Stimulated activated CD4-positive, alpha-beta T cell treated with anti-CD3 and anti-CD28 coated beads, Interleukin-2, amount 100 ng/mL, for 48 hours (primary cell): ENCODE data around the gene MANEAL.
A peak's percentile ranks its signal among the peaks of the same experiment; 100 is the strongest.
"Not testable (repeated sequence)": the region's sequence is repeated elsewhere in the genome, so short reads cannot be mapped to it uniquely, and the experiment has no call there.

Source experiments
- DNase-seq, 2 donors: peaks; one replicate each; pipeline ENCODE4 v3.0.0-alpha.2; 2020

The MANEAL gene, protein sequence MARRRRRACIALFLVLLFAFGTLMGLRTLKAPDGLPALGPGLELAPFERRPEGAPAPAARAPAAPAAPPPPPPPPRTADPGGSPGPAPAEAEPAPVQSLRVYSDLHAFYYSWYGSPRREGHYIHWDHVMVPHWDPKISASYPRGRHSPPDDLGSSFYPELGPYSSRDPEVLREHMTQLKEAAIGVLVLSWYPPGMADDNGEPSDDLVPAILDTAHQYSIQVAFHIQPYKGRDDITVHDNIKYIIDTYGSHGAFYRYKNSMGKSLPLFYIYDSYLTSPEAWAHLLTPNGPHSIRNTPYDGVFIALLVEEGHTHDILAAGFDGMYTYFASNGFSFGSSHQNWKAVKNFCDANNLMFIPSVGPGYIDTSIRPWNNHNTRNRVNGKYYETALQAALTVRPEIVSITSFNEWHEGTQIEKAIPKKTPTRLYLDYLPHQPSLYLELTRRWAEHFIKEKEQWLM

DNA sequence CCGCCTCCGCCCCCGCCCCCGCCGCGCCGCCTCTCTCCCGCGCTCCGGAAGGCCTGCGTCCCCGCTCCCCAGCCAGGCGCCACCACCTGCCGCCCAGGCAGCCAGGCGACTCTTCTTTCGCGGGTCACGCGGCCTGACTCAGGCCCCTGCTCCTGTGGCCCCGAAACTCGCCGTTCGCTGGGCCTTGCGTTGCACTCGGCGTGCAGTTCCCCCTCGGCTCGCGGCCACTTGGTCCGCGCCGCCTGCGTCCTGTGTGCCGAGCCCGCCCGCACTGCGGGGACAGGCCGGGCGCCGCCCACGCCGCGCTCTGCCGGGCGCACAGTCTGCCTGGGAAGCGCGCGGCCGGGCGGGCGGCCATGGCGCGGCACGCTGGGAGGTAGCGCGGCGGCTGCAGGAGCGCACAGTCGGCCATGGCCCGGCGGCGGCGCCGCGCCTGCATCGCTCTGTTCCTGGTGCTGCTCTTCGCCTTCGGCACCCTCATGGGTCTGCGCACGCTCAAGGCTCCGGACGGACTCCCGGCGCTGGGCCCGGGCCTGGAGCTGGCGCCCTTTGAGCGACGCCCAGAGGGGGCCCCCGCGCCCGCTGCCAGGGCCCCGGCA is at the start of gene MANEAL:
Gene MANEAL, plus strand, starts transcription at position 75 of the 599 bp plus-strand sequence. Its CDS starts 336 bp downstream, at position 411.
- DNase-seq: peak; percentile 9 to 39

DNA sequence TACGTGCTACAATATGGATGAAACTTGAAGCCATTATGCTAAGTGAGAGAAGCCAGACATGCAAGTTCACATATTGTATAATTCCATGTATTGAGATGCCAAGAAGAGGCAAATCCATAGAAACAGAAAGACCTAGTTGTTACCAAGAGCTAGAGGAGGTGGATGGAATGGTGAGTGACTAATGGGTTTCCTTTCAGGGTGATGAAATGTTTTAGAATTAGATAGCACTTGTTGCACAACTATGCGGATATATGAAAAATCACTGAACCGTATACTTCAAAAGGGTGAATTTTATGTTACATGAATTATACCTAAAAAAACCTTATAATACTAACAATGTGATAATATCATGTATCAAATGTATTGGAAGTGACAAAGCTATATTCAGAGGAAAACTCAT is 46.8 kb upstream of the MANEAL start:
- DNase-seq: no peak

DNA sequence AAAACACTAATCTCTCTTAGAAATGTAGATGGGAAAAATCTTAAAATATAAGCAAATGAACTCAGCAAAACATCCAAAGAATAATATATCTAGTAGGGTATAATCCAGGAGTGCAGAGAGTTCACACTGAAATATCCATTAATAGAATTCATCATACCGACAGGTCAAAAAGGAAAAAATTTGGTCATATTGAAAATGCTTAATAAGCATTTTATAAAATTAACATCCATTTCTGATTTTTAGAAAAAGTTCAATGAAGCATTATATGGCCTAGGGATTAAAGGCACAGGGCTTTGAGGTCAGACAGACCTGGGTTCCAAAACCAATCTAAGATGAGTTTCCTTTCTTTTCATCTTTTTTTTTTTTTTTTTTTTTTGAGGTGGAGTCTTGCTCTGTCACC is 45.1 kb upstream of the MANEAL start:
- DNase-seq: no peak

DNA sequence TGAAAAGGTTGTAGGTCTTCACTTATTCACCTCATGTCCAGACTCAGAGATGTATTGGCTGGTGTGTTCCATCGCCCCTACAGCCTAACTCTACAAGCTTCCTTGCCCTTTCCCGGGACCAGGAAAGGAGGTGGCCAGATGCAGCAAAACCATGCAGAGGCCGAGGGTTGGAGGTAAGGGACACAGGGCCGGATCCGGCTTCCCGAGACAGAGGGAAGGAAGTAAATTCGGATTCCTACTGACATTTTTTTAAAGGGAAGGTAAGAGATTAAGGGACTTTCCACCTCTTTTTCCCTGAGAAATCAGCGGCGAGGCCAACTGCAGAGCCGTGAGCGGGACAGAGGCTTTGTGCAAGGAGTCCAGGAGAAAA is 41.4 kb upstream of the MANEAL start:
- no peak for DNase-seq

DNA sequence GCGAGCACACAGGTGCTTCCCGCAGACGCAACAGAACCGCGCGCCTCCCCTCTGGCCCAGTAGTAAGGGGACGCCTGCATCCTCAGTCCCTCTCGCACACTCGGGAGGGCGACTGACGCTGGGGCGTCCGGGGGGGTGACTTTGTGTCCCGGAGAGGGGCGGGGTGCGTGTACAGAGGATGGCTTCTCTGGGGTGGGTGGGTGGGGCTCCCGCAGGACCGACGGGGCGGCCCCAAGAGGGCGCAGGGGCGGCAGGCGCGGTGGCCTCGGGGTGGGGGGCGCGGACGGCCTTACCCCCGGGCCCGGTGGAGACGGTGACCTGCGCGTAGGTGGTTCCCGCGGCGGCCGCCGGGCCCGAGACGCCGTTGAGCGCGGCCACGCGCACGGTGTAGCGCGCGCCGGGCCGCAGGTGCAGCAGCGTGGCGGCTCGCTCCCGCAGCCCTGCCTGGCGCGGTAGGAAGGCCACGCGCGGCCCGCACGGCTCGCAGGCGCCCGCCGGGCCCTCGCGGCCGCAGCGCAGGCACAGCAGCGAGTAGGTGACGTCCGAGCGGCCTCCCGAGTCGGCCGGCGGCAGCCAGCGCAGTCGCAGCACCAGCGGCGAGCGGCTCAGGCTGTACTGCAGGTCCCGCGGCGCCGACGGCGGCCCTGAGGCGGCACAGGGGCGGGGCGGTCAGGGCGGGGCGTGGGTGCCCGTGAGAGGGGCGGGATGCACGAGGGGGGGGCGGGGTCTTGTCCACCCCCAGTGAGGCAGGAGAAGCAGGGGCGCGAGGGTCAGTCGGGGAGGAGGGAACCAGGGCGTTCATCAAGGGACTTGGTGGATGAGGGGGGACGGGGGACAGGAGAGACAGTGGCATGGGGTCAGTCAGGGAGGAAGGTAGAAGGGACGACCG is 40.8 kb upstream of the MANEAL start:
- DNase-seq: peak; percentile 23 to 32

DNA sequence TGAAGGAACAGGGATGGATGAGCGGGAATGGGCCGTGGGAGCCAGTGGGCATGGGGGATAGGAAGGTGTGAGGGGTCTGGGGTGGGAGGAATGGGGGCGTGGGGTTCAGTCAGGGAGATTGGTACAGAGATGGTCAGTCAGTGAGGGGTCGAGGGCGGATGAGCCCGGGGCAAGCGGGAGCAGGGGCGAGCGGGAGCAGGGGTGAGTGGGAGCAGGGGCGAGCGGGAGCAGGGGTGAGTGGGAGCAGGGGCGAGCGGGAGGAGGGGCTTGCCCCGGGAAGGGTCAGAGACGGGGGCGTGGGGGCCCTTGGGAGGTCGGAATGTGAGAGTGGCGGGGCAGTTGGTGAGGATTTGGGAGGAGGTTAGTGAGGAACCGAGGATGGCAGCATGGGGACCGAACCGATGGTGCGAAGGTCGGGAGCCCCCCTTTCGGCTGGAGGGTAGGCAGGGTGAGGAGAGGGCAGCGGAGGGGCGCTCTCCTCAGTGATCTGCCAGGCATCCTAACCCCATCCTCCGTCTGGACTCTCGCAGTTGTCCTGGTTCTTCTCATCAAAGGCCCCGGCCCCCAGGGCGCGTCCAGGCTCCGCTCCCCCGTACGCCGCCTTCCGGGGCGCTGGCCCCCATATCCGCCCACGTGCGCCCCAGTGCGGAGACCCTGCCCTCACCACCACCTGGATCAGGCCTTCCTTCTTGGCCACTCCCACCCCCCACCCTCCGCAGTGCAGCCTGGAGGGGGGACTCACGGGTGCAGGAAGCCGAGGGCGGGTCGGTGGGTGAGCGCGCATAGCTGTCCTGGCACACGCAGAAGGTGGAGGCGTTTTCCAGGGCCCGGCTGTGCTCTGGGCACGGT is 40.0 kb upstream of the MANEAL start:
- no peak for DNase-seq

DNA sequence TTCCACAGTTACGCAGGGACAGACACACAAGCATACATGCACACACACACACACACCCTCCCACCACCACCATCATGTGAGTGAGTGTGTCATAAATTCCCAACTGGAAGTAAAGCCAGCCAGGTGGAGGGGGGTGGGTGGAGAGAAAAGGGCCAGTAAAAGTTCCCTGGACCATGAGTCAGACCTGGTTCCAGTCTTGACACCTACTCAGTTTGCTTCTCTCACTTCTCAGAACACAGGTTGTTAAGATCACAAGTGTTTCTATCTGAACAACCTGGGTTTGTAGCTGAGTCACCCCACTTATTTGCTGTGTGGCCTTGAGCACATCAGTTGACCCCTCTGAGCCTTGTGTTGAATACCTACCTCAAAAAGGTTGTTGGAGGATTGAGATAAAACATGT is 38.4 kb upstream of the MANEAL start:
- peak in 1 of 2 donors; percentile 16 for DNase-seq

DNA sequence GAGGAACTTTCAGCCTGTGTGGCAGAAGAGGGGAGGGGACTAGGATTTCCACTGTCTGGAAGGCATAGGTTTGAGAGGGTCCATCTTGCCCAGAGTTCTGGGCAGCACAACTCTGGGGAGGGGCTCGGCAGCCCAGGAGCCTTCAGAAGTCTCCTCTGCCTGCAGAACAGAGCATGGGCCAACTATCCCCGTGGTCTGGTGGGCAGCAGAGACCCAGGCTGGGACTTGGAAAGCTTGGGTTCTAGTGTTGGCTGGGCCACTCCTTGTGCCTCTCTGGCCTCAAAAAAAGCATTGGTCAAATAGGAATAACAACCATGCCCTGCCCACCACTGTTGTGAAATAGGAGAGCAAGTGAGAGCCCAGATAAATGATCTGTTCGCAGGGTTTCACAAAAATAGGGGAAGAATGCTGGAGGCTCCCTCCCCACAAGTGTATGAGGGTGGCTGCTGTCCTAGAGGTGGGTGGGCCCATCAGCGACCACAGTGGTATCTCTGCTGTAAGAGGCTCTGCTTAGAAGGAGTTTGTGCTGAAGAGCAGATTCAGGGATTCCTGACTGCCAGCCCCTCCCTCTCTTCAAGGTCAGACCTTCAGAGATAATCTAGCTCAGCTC is 37.6 kb upstream of the MANEAL start:
- DNase-seq: no peak

DNA sequence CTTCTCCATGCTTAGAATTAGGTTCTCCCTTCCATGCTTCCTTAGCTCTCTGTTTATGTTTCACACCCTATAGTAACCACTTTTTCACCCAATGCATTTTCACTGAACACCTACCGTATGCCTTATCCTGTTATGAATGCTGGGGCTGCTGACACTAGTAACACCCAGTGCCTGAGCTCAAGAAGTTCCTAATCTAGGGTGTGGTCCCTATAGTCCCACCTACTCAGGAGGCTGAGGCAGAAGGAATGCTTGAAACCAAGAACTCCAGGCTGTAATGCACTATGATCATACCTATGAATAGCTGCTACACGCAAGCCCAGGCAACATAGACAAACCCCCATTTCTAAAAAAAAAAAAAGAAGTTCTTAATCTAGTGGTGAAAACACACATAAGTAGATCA is 34.2 kb upstream of the MANEAL start:
- no peak for DNase-seq

DNA sequence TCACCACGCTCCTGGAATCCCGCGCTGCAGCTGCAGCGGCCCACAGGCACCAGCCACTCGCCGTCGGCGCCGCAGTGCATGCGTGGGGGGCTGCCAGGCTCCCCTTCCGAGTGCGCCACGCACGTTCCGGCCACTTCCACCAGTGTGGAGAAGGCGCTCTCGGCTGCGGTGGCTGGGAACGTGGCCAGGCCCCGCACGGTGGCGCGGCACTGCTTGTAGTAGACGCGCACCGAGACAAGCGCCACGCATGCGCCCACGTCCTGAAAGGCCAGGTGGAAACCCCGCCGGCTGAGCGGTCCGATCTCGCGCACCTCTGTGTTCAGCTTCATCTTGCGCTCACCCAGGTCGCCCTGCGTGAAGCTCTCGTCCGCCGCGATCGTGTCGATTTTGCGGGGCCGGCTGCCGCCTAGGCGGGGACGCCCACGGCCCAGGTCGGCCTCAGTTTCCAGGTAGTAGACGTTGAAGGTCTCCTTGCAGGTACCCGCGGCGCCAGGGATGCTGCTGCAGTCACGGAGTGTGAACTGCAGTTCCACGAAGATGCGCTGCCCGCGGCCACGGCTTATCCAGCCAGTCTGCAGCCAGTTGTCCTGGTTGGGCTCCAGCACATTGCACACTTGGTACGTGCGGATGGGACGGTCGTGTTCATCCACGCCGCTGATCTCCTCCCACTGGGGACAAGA is 32.1 kb upstream of the MANEAL start:
- no peak for DNase-seq

DNA sequence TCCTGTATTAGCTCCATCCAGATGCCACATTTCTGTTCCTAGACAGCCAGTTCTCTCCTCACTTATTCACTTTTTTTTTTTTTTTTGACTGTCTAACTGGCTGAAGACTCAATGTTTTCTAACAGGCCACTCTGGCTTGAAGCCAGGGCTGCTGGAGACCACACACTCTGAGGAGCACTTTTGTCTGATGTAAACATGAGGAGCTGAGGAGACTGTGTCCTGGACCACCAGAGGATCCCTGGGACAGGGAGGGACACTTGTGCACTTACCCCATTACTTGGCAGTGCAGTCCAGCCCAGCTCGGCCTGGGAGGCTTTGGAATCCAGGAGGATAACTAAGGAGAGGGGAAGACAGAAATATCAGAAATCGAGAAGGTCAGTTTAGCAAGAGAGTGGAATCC is 31.1 kb upstream of the MANEAL start:
- DNase-seq: no peak

DNA sequence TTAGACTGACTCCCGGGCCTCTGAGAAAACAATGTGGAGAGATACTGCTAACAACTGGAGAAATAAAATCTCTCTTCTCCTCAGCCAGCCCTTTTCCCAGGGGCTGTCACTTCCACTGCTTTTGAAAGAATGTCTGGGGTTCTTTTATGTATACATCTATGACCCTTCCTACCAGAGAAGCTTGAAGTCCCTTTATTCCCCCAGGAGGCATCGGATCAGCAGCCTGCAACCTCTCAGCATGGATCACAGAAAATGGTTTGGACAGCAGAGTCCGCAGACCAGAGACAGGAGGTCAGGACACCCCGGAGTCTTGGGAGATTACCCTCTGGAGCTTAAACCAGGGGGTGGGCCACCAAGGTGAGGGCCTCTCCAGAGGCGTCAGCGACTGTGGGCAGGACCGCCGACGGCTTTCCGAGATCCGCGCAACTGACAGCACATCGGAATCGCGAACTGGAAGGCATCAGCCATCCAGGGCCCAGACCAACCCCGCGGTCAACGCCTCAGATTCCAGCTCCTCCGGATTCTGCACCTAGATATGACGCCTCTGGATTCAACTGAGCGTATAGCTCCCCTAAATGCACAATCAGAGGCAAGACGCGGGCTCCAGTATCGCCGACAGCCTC is 29.7 kb upstream of the MANEAL start:
- DNase-seq: no peak

DNA sequence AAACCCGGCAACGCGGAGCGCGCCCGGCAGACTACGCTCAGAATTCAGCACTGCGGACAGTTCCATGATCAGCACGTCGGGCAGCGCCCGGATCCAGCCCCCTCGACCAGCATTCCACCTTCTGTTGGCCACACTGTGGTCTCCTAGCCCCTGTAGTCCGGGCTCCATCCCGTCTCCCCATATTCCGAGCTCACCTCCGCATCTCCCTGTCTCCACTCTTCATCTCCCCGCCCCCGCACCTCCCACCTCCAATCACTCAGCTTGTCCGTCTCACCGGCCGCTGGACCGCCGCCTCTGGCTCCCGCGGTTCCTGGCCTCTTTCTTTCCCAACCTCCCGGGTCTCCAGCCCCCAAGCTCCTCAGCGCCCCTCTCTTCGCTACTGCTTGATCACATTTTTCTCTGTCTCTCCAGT is 29.2 kb upstream of the MANEAL start:
- DNase-seq: peak; percentile 57 to 60

DNA sequence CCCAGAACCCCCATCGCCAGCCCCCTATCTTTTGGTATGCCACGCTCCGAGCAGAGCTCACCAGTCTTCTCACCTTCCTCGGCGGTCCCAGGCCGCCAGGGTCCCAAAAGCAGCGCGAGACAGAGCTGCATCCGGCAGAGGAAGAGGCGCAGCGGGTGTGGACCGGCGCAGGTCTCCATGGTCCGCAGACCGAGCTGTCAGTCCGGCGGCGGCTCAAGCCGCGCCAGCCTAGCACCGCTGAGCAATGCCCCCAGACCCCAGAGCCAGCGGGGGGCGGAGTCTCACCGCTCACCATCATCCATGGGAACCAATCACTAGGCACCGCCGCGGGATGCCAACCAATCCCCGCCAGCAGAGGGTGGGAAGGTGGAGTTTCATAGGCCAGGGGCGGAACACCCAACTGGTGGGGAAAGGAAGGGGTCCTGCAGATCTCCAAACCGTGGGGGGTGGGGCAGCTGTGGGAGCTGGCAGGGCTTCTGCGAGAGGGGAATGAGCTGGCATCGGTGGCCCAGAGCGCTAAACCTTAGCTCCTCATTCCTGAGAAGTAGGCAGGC is 28.7 kb upstream of the MANEAL start, which contains the start of gene EPHA10:
Gene EPHA10, minus strand, starts transcription at position 233 of the 554 bp plus-strand sequence. Its CDS starts 54 bp downstream, at position 179.
- no peak for DNase-seq

DNA sequence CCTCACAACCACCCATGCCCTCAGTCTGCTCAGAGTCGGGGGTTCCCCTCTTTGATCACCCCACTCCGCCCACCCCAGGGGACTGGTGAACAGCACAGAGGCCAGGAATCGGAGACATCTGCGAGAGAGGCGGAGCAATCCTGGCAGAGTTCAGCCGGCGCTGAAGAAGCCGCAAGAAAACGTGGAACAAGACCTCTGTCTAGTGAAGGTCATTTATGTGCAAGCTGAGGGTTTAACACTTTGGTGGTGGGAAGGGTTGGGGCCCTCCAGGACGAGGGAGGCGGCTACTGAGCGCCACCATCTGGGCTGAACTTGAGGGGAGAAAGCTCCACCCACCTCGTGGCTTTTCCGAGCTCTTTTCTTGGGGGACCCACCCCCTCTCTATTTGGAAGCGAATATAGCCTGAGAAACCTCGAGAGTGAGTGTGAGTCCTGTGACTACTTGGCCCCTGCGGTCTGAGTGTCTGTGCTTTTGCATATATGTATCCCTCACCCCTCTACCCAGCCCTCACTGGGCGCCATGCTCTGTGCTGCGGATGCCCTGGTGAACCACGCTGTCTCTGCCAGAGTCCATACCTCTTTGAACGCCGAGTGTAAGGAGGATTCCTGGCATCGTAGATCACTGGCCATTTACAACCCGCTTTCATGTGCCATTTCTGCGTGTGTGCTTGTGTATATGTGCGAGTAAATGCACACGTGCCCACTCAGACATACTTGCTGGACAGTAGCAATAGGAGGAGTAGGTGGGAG is 27.6 kb upstream of the MANEAL start:
- DNase-seq: peak in 1 of 2 donors; percentile 21

DNA sequence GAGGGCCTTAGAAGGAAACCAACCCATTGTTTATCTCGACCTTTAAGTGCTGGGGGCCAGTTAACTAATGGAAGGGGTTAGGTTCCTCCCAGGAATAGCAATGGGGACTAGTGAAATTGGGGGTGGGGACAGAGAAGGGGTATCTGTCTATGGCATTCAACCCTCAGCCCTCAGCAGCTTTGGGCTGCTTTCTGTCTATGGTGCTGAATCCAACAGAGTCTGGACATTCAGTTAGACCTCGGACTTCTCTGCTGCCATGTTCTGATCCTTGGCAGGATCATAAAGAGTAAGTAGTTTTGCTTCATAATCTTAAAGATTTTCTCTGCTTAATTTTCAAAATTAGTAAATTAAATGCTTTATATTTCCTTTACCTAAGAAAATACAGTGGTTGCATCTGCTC is 26.2 kb upstream of the MANEAL start:
- no peak for DNase-seq

DNA sequence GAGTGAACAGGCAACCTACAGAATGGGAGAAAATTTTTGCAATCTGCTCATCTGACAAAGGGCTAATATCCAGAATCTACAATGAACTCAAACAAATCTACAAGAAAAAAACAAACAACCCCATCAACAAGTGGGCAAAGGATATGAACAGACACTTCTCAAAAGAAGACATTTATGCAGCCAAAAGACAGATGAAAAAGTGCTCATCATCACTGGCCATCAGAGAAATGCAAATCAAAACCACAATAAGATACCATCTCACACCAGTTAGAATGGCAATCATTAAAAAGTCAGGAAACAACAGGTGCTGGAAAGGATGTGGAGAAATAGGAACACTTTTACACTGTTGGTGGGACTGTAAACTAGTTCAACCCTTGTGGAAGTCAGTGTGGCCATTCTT is 22.2 kb upstream of the MANEAL start:
- not testable (repeated sequence) for DNase-seq

DNA sequence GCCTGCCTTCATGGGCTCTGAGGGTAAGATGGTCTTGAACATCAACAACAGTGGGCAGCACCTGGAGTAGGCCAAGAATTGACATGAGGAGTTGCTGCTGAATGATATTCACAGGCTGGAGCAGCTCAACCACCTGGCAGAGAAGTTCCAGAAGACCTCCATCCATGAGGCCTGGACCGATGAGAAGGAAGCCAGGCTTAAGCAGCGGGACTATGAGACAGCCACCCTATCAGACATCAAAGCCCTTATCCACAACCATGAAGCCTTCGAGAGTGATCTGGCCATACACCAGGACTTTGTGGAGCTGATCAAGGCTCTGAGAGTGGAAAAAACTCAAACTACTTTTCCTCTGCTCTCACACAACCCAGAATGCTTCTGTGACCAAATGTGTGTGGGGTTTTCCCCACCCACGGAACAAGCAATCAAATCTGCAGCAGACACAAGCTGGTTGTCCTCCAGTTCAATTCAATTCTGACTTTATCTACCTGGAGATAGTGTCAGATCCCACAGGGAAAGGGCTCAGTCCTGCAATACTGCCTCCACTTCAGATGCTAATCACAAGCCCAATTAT is 16.6 kb upstream of the MANEAL start:
- DNase-seq: no peak

DNA sequence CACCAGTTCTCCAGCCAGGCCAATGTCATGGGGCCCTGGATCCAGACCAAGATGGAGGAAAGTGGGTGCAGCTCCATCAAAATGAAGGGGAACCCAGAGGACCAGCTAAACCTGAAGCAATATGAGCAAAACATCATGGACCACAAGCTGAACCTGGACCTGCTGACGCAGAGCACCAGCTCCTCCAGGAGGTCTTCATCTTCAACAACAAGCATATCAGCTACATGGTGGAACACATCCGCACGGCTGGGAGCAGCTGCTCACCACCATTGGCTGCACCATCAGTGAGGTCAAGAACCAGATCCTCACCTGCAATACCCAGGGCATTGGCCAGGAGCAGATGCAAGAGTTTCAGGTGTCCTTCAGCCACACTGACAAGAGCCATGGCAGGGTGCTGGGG is 15.0 kb upstream of the MANEAL start:
- DNase-seq: no peak
